Sigmoid colon (tissue), 7 donors: ENCODE results near the gene PRRT1B. TPM values are rescaled to one million over a fixed set of nuclear protein-coding genes. Genes with fewer than 3 reads are reported as not detected.

Source experiments
- DNase-seq: peaks from one replicate; pipeline ENCODE4 v3.0.0-alpha.2; 2019
- H3K27ac ChIP-seq, 4 donors: fragments of 200-600 bp; sonication (generic); one replicate each; pipeline ENCODE4 v1.5.1; 2016 to 2019; ENCODE audit warnings: mild to moderate bottlenecking in 1 of 4
- H3K27me3 ChIP-seq, 3 donors: fragments of 200-600 bp; sonication (generic); one replicate each; pipeline ENCODE4 v1.5.1; 2019; ENCODE audit warnings: mild to moderate bottlenecking in 1 of 3
- H3K36me3 ChIP-seq, 4 donors: fragments of 200-600 bp; sonication (generic); one replicate each; pipeline ENCODE4 v1.5.1; 2016 to 2019
- H3K4me1 ChIP-seq, 4 donors: fragments of 200-600 bp; sonication (generic); one replicate each; pipeline ENCODE4 v1.5.1; 2017 to 2019
- H3K4me3 ChIP-seq, 4 donors: fragments of 200-600 bp; sonication (generic); one replicate each; pipeline ENCODE4 v1.5.1; 2017 to 2019; ENCODE audit warnings: mild to moderate bottlenecking in 2 of 4, moderate library complexity in 1 of 4
- H3K9me3 ChIP-seq, 4 donors: fragments of 200-600 bp in 3 of 4; sonication (generic) in 3 of 4; one replicate each; pipeline versions ENCODE4 v1.5.1 to v1.6.1; 2013 to 2019
- CTCF ChIP-seq, 4 experiments: fragments of 450-650 bp in 3 of 4; fragments of 200-600 bp in 1 of 4; IDR thresholded peaks; one replicate each; pipeline ENCODE4 v1.5.1; 2016 to 2019; ENCODE audit warnings: antibody characterized with exemption in 4 of 4, mild to moderate bottlenecking in 3 of 4, moderate library complexity in 2 of 4
- EP300 ChIP-seq, 4 donors: sonication (generic); formaldehyde crosslinking; IDR thresholded peaks; one replicate each; pipeline ENCODE4 v1.6.1; 2017; ENCODE audit warnings: antibody characterized with exemption in 4 of 4
- POLR2A ChIP-seq, 2 donors: fragments of 450-650 bp; IDR thresholded peaks; one replicate each; pipeline ENCODE4 v1.6.1; 2016; ENCODE audit warnings: antibody characterized with exemption in 2 of 2, mild to moderate bottlenecking in 2 of 2, moderate library complexity in 2 of 2
- POLR2AphosphoS5 ChIP-seq, 4 donors: sonication (generic); formaldehyde crosslinking; IDR thresholded peaks; one replicate each; pipeline ENCODE4 v1.6.1; 2017; ENCODE audit warnings: antibody characterized with exemption in 4 of 4
- WGBS, 2 donors: extraction: QIAGEN DNeasy Blood & Tissue Kit; methylation state at CpG; one replicate each; pipeline ENCODE4 v1.1.7; 2013; 5-methylcytosine and 5-hydroxymethylcytosine counted together
- intact Hi-C: fragments of 100-400 bp; cut with DNase I; formaldehyde crosslinking; loops from one replicate; pipeline ENCODE4 v1.15.1; 2023
- polyA plus RNA-seq, 3 donors: library from polyadenylated mRNA; stranded (reverse); fragments of 200-250 nt; gene quantifications; one replicate each; pipeline ENCODE4 v1.2.3, GENCODE V29; 2013
- total RNA-seq, 4 donors: library from RNA; depleted of rRNA; stranded (reverse); fragments of >200 nt; gene quantifications; one replicate each; pipeline ENCODE4 v1.1.0, GENCODE V29; 2016
- donor health status: healthy with polysubstance abuse.
- donor health status: Bipolar disorder and iron deficiency.
- donor health status: healthy.

PRRT1B gene
- total and polyA plus RNA-seq, 7 donors = 0.45 to 3.6 (median 1.4) TPM; not detected in 4

GRCh38 chr9:131594906-131595665 lies 49.8 kb downstream of the PRRT1B start:
- Histone ChIP-seq H3K27ac (no peak overlapping the region), H3K9me3 (no peaks in the 10 kb centered on the region), H3K36me3 (peaks cover 35 to 78% (median 42%) of the 10 kb centered on the region in 4 donors), H3K27me3 (no peaks in the 10 kb centered on the region), H3K4me1 (no peaks in the 10 kb centered on the region), H3K4me3 (no peak overlapping the region)
- WGBS, 2 donors = 84 to 85% methylated on average over 20 of the region's 20 CpGs
- no peak for DNase-seq
- TF ChIP-seq POLR2AphosphoS5 (IDR thresholded peaks at IDR 0.05) (no peak), CTCF (IDR thresholded peaks at IDR 0.05) (no peak), EP300 (IDR thresholded peaks at IDR 0.05) (no peak), POLR2A (IDR thresholded peaks at IDR 0.05) (no peak)
- intact Hi-C loops = no loop called here

- H3K27me3 ChIP-seq = no peaks in the 10 kb centered on the region
- intact Hi-C loops = no loop called here
- H3K4me3 ChIP-seq = no peak overlapping the region
- TF ChIP-seq CTCF (IDR thresholded peaks at IDR 0.05) (no peak), POLR2AphosphoS5 (IDR thresholded peaks at IDR 0.05) (no peak), POLR2A (IDR thresholded peaks at IDR 0.05) (no peak), EP300 (IDR thresholded peaks at IDR 0.05) (no peak)
- H3K27ac ChIP-seq = no peak overlapping the region
- 90 to 91% methylated on average over 20 of the region's 20 CpGs for WGBS, 2 donors
- no peaks in the 10 kb centered on the region for H3K9me3 ChIP-seq
- DNase-seq = no peak
- H3K36me3 ChIP-seq = peaks cover 35 to 84% (median 41%) of the 10 kb centered on the region in 4 donors
- H3K4me1 ChIP-seq = no peaks in the 10 kb centered on the region
These were observed 50.5 kb downstream of the PRRT1B start for GRCh38 chr9:131595696-131596429.

GRCh38 chr9:131596430-131596743 lies 51.1 kb downstream of the PRRT1B start:
- H3K9me3 ChIP-seq = no peaks in the 10 kb centered on the region
- TF ChIP-seq POLR2A (IDR thresholded peaks at IDR 0.05) = no peak
- TF ChIP-seq EP300 (IDR thresholded peaks at IDR 0.05) = no peak
- no peak for TF ChIP-seq CTCF (IDR thresholded peaks at IDR 0.05)
- no peak for TF ChIP-seq POLR2AphosphoS5 (IDR thresholded peaks at IDR 0.05)
- intact Hi-C loops = no loop called here
- no peaks in the 10 kb centered on the region for H3K4me1 ChIP-seq
- no peak overlapping the region for H3K4me3 ChIP-seq
- no peak overlapping the region for H3K27ac ChIP-seq
- H3K27me3 ChIP-seq = no peaks in the 10 kb centered on the region
- WGBS, 2 donors = 98 to 99% methylated on average over 4 of the region's 4 CpGs
- peaks cover 35 to 86% (median 43%) of the 10 kb centered on the region in 4 donors for H3K36me3 ChIP-seq
- no peak for DNase-seq

DNA sequence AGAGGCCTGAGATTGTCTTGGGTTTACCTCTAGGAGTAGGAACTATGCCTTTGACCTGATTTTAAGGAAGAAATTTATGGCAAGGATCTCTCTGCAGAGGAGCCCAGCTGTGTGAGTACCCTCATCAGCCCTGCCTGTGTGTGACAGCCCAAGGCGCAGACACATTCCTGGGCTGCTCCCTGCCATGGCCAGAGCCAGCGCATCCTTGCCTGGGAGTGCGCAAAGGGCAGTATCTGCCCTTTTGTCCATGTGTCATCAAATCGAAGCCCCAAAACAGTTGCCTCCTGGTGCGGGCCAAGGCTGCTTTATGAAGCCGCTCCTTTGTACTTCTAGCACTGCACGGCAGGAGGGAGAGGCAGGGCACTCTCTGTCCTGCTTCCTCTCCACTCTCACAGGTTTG lies 51.9 kb downstream of the PRRT1B start:
- no peak for DNase-seq
- Histone ChIP-seq H3K4me3 (no peak overlapping the region), H3K27ac (no peak overlapping the region), H3K27me3 (no peaks in the 10 kb centered on the region), H3K9me3 (no peaks in the 10 kb centered on the region), H3K4me1 (no peaks in the 10 kb centered on the region), H3K36me3 (peaks cover 35 to 86% (median 47%) of the 10 kb centered on the region in 4 donors)
- TF ChIP-seq EP300 (IDR thresholded peaks at IDR 0.05) (no peak), CTCF (IDR thresholded peaks at IDR 0.05) (no peak), POLR2AphosphoS5 (IDR thresholded peaks at IDR 0.05) (no peak), POLR2A (IDR thresholded peaks at IDR 0.05) (no peak)
- intact Hi-C loops = no loop called here
- WGBS, 2 donors = 95 to 96% methylated on average over 7 of the region's 7 CpGs
